NCI-H1105 (cell line): ENCODE data around the gene GLRA1.
"Not testable (repeated sequence)": the region's sequence is repeated elsewhere in the genome, so short reads cannot be mapped to it uniquely, and the experiment has no call there.

ENCODE experiments used
- DNase-seq: peaks from one replicate; lab custom pipeline; 2025; lab: John Stamatoyannopoulos, UW

Gene GLRA1

DNA sequence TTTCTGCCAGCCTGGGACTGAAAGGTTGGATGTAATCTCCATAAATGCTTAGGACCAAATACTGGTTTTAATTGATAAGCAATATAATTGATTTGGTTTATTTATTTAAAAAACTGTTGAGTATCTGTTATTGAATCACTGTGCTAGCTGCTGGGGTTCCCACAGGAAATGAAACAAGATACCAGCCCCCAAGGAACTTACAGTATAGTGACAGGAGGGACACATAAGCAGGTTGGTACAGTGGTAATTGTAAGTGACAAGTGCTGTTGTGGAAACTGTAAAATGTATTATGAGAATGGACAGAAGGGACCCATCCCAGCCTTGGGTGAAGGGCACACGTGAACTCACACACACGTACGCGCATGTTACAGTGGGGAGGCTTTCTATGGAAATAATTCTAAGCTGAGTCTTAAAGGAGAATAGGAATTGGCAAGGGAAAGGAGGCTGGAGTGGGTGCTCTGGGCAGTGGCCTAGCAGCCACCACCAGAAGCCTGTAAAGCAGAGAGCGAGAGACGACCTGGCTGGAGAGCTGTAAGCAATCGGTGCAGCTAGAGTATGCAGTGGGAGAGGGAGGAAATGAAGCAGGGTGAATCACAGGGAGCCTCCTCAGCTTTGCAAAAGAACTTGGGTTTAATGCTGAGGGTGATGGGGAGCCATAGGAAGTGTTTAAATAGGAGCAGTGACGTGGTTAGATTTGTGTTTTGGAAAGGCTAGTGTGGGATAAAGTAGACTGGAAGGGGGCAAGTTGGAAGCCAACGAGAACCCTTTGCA is 39.3 kb downstream of the GLRA1 start:
- no peak for DNase-seq

DNA sequence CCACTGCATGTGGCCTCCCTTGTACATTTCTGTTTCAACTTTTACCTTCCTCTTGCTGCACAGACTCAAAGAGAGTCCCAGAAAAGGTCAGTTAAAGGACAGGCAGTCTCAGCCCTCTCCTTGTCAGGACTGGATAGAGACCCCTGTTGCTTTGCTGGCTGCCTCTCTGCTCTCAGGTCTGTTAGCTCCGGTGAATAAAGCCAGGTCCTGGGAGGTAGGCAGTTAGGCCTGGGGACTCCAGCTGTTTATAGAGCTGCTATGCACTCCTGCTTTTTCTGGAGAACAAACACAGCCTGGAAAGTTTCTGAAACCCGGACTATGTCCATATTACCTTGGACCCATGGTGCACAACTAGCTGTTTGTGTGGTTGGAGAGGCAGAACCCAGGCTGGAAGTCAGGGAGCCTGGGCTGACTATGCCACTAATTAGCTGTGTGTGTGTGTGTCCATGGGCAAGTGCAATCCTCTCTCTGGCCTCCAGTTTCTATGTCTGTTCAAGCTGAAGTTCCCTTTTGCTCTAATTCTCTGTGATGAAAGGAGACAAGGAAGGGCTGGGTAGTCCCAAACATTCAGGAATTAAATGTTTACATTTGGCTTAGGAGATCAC is 42.9 kb downstream of the GLRA1 start:
- DNase-seq, result no peak

DNA sequence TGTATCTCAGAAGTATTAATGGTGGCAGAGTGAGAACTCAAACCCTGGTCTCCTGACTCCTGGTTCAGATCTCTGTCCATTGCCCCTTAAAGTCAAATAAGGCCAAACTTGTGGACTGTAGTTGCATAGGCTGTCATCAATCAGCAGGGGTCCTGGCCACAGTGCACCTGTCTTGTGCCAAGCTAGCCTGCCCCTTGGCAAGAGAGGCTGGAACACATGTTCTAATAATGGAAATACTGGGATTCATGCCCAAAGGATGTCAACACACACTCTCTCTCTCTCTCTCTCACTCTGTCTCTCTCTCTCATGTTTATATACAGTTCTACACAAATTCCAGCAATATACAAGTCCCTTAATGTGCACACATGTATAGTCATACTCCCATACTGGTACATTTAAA is 44.3 kb downstream of the GLRA1 start:
- no peak for DNase-seq

DNA sequence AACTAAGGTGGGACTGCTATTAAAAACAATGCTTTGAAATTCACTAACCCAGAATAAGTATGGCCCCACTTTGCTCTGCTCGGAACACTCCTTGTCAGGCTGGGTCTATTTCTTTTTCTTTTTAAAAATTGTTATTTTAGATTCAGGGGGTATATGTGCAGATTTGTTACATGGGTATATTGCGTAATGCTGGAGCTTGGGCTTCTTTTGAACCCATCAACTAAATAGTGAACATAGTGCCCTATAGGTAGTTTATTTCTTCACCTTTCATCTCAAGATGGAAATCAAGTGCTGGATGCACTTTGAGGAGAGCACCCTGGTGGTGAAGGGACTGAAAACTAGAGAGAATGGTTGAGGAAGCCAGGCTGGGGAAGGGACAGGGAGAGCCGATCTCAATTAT is 51.0 kb downstream of the GLRA1 start:
- DNase-seq, result no peak

GRCh38 chr5:151872701-151873100 is 52.0 kb downstream of the GLRA1 start:
- no peak for DNase-seq

DNA sequence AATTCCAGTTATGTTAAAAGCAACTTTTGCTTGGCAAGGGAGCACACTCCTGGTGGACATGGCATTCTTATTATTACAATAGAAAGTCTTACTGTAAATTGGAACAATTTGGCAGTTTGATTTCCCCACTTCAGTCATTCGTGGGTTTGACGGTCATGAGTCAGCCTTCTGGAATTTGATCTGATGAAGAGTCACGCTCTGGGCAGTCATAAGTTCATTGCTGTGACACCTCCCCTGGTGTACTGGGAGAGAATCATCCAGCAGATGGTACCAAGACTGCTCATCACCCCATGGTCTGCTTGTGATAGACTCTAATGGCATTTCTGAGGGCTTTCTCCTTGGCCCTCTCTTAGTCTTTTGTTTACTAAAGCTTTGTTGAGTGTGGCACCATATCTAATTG is 53.8 kb downstream of the GLRA1 start:
- DNase-seq, result no peak

DNA sequence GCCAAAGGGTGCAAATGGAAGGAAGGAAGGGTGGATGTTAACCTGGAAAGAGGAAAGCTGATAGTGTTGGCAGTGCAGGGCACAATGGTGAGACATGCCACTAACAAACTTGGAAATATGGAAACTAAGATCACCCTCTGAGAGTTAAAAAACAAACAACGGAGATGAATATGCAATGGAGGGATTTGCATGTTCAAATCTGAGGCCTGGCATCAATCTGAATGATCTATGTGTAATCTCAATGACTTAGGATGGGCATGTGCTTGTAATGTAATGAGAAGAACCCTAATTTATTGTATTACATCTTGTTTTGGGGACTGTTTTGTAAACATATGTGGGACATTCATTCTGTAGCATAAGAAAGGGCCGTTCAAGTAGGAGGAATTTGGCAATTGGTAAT is 54.4 kb downstream of the GLRA1 start:
- DNase-seq, result no peak

GRCh38 chr5:151869843-151870242 is 54.8 kb downstream of the GLRA1 start:
- no peak for DNase-seq

GRCh38 chr5:151868451-151868850 is 56.2 kb downstream of the GLRA1 start:
- no peak for DNase-seq

DNA sequence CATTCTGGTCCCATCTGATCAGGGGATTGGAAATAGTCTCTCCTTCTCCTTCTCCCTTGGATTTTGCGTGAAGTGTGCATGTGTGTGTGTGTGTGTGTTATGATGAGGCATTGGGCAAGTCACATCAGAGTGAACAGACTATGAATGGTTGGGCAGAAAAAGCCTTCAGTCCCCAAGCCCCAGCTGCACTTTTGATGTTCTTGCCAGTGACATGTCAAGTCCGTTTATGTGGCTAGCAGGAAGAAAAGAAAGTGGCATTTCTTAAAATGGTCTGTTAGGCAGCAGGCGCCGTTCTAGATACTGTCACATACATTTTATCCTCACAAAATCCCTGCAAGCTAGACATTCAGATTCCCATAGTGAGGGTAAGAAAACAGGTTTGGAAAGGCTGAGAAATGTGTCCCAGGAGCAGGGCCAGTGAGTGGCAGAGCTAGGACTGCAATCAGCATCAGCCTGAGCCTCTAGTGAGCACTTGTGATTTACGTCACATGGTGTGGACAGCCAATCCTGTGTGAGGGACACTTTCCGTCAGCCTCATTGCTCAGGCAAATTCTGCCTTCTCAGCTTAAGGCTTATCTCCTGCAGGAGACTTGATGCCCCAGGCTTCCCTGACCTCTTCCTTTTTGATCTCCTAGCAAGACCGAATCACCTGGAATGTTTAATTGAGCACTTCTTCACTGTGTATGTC is 60.4 kb downstream of the GLRA1 start:
- no peak for DNase-seq

DNA sequence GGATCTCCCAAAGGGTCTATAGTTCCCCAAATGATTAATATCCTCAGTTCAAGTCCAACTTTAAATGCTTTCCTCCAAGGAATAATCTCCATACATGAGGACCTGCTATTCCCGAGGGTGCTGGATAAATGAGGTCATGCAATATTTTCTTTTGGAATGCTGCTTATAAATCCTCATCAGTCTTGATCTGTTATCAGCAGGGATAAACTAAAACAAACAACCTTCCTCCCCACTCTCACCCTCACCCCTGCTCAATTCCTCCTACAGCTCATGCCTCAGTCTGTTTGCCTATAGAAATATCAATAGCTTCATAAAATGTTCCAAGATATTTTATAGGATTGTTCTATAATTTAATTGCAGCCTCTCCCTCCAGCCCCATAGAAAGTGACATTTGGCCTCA is 61.1 kb downstream of the GLRA1 start:
- no peak for DNase-seq

DNA sequence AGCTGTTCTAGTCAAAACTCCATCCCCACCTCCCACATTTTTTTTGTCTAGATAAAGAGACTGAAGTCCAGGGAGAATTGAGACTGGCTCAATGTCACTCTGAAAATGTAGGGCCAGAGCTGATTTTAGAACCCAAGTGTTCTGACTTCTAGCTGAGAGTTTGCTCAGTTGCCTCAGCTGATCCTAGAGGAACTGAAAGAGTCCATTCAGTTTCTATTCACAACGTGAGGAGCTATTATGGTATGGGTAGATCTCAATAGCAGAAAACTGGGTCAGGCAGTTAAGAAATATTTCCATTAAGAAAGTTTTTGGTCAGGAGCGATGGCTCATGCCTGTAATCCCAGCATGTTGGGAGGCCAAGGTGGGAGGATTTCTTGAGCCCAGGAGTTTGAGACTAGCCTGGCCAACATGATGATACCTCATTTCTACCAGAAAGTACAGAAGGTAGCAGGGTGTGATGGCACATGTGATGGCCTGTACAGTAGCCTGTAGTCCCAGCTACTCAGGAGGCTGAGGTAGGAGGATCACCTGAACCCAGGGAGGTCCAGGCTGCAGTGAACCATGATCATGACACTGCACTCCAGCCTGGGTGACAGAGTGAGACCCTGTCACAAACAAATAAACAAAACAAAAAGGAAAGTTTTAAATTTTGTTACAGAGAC is 61.7 kb downstream of the GLRA1 start:
- no peak for DNase-seq

DNA sequence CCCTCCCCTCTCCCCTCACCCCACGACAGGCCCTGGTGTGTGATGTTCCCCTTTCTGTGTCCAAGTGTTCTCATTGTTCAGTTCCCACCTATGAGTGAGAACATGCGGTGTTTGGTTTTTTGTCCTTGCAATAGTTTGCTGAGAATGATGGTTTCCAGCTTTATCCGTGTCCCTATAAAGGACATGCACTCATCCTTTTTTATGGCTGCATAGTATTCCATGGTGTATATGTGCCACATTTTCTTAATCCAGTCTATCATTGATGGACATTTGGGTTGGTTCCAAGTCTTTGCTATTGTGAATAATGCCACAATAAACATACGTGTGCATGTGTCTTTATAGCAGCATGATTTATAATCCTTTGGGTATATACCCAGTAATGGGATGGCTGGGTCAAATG is 63.8 kb downstream of the GLRA1 start:
- DNase-seq, result not testable (repeated sequence)

DNA sequence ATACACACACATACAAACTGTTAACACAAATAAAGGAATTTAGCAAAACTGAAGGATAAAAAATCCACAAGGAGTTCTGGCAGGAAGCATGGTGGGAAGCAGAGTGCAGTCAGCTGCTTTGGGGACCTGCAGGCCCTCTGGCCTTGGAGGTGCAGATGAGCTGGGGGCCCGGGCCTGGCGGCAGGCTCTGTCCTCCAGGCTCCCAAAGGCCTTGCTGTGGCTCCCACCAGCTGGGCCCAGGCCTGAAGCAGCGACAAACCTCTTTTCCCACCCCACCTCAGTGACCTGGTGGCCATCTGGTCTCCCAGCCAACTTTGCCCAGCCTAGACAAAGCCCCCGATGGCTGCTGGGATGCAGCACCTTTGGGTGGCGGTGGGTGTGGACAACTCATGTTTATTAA is 67.8 kb downstream of the GLRA1 start:
- DNase-seq, result no peak

GRCh38 chr5:151855701-151856100 is 69.0 kb downstream of the GLRA1 start:
- no peak for DNase-seq

DNA sequence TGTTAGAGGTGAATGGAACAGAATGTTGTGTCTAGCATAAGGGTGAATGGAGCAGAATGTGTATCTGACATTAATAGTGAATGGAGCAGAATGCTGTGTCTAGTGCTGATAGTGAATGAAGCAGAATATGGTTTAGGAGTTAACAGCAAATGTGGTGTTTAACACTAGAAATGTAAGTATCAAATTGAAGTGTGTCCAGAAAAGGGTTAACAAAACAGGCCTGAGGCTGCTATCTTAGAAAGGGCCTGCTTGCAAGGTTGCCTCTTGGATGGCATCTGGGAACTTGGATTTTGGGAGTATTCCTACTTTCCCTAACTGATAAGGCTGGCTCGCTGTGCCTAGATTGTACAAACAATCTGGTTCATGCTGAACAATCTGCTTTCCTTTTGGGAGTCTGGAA is 76.8 kb downstream of the GLRA1 start:
- no peak for DNase-seq

GRCh38 chr5:151846765-151847164 is 77.9 kb downstream of the GLRA1 start:
- DNase-seq, result no peak

GRCh38 chr5:151832843-151833242 is 91.8 kb downstream of the GLRA1 start:
- DNase-seq, result not testable (repeated sequence)

- DNase-seq, result no peak
Observed at GRCh38 chr5:151829370-151829769, 95.3 kb downstream of the GLRA1 start.

GRCh38 chr5:151825445-151825844 is 99.2 kb downstream of the GLRA1 start:
- peak; percentile 9 for DNase-seq

GRCh38 chr5:151822141-151822540 is 102.5 kb downstream of the GLRA1 start:
- no peak for DNase-seq

GRCh38 chr5:151820903-151821302 is 103.7 kb downstream of the GLRA1 start:
- no peak for DNase-seq

DNA sequence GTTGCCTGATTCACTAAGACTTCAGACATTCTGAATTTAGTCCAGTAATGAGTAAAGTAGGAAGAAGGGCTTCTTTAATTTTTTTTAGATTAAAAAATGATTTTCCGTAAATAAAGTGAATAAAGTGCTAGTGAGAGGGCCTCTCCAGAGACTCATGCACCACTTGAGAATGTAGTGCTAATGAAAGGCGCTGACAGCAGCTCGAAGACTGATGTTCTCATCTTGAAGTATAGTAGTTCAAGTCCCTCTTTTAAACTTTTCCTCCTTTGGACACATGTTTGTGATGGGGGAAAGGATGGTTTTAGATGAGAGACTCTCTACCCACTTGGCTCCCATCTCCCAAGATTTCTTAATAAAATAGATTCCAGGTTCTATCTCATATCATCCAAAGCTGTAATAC is 104.4 kb downstream of the GLRA1 start:
- DNase-seq, result no peak
